ENCODE measurements around the gene CELF4.

The CELF4 gene

DNA sequence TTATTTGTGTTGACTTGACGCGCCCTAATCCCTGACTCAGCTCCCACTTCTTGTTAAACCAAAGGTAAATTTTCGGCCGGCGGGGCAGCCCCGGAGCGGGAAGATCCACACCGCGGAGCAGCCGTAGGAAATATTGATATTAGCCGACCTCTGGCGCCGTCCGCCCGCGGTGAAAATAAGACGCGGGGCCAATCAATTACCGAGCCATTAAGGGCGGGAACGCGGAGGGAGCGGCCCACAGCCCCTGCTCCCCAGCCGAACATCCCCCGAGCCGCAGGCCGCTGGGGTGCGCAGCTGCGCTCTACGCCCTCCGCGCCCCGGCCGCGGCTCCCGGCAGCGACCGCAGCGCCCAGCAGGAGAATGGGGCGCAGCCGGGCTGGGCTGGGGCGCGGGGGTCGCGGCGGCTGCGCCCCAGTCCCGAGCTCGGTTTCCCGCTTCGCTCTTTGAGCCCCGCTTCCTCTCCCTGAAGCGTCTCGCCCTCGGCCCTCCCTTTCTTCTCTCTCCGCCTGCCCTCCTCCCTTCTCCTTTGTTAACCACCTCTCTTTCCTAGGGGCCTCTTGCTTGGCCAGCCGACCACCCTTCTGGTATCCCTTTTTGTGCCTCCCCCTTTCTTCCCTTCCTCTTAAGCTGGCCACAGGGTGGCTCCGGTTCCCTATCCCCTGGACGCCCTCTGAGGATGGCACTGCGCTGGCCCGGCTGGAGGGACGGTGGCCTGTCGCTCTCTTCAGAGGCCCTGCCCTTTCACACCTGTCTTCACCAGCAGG is 40.9 kb downstream of the CELF4 start:
- DNase-seq (ENCODE audit: low spot score) = no peak

GRCh38 chr18:37524139-37524497 is 41.5 kb downstream of the CELF4 start:
- DNase-seq (ENCODE audit: low spot score) = no peak

DNA sequence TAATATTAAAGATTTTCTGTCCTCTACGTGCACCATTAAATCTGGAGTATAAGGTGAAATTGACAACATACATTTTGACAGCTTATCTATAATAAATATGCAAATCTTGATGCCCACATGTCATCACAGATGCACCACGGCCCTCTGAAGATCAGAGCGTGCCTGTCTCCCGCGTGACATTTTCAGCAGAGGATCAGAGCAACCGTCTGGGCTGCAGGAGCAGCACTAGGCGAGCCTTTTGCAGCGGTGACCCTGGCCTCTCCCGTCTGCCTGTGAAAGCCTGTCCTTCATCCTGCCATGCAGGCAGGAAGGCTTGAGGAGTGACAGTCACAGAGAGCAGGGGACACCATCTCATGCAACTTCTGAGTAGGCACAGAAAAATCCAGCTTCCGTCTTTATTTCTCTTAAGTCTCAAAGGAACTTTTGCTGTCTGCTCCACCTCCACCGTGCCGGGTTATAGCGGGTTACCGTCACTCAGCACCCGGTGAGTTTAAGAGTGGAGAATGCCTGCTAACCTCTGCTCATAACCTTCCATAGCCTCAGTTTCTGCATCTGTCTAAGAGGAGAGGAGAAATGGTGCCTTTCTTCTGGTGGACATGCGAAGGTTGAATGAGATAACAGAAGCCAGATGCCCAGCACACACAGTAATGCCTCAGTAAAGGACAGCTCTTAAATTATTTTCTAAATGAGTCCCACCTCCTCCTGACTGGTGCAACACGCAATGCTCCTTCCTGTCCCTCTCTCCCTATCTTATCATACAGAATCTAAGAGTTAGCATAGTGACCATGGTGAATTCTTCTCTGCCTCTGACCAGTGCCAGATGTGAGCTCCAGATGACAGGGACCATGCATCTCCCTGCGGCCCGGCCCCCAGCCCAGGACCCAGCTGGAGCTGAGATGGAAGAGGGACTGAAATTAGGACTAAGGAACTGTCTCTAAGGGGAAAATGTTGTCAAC is 43.8 kb downstream of the CELF4 start:
- DNase-seq (ENCODE audit: low spot score) = no peak

GRCh38 chr18:37520508-37520907 is 45.1 kb downstream of the CELF4 start:
- DNase-seq (ENCODE audit: low spot score) = no peak

DNA sequence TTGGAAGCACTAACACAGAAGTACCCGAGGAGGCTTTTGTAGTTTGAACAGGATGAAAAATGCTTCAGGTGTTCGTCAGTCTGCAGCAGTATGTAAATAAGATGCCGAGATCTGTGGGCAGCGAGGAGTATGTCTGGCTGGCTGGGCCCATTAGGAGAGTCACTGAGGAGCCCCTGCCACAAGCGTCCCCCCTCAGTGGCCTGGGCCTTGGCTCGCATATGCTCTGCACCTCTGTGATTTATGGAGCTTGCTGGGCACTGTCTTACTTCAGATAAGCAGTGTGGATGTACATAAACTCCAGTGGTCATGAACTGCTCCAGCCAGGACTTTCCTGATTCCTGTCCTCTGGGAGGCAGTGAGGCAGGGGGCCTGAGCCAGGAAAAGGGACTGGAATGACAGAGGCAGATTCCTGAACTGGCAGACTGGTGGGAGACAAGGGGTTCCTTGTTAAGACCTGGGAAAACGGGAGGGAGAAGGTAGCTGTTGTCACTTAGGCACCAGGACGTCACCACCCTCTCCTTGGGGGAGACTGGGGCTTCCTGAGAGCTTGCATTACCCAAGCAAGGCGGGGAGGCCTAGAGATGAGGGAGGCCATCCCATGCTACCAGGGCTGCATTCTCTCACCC is 46.0 kb downstream of the CELF4 start:
- DNase-seq (ENCODE audit: low spot score) = no peak

DNA sequence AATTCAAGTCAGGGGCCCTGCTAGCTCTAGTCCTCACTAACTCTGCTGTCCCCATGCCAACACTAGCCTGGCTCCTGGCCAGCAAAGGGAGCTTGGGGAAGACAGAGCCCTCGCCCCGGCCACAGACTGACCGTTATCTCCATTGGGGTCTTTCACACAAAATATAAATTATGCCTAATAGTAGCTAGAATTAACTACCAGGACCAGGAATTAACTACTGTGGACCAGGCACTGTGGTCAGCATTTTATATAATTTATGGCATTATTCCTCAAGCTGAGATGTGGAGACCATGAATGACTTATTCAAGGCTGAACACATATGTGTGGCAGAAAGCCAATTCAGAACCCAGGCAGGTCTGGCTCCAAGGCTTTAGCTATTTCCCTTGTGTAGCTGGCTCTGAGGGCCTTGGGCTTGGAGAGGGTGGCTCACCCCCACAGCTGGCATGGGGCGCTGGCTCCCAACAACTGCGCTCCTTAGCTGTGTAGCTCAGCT is 49.2 kb downstream of the CELF4 start:
- DNase-seq (ENCODE audit: low spot score) = no peak

- DNase-seq (ENCODE audit: low spot score) = no peak
Observed at GRCh38 chr18:37514953-37515352, 50.6 kb downstream of the CELF4 start.

GRCh38 chr18:37512400-37512799 is 53.2 kb downstream of the CELF4 start:
- DNase-seq (ENCODE audit: low spot score) = no peak

- DNase-seq (ENCODE audit: low spot score) = no peak
Observed at GRCh38 chr18:37511721-37512298, 53.8 kb downstream of the CELF4 start.

- DNase-seq (ENCODE audit: low spot score) = no peak
Observed at GRCh38 chr18:37509600-37509999, 56.0 kb downstream of the CELF4 start.

GRCh38 chr18:37508207-37508606 is 57.4 kb downstream of the CELF4 start:
- no peak for DNase-seq (ENCODE audit: low spot score)

- DNase-seq (ENCODE audit: low spot score) = no peak
Observed at GRCh38 chr18:37507239-37507638, 58.4 kb downstream of the CELF4 start.

- no peak for DNase-seq (ENCODE audit: low spot score)
Observed at GRCh38 chr18:37506001-37506400, 59.6 kb downstream of the CELF4 start.

- DNase-seq (ENCODE audit: low spot score) = no peak
Observed at GRCh38 chr18:37505321-37505720, 60.3 kb downstream of the CELF4 start.

GRCh38 chr18:37502601-37503000 is 63.0 kb downstream of the CELF4 start:
- no peak for DNase-seq (ENCODE audit: low spot score)

- no peak for DNase-seq (ENCODE audit: low spot score)
Observed at GRCh38 chr18:37502036-37502435, 63.6 kb downstream of the CELF4 start.

GRCh38 chr18:37501136-37501535 is 64.5 kb downstream of the CELF4 start:
- DNase-seq (ENCODE audit: low spot score) = no peak

- no peak for DNase-seq (ENCODE audit: low spot score)
Observed at GRCh38 chr18:37499913-37500312, 65.7 kb downstream of the CELF4 start.

GRCh38 chr18:37499044-37499443 is 66.6 kb downstream of the CELF4 start:
- no peak for DNase-seq (ENCODE audit: low spot score)

DNA sequence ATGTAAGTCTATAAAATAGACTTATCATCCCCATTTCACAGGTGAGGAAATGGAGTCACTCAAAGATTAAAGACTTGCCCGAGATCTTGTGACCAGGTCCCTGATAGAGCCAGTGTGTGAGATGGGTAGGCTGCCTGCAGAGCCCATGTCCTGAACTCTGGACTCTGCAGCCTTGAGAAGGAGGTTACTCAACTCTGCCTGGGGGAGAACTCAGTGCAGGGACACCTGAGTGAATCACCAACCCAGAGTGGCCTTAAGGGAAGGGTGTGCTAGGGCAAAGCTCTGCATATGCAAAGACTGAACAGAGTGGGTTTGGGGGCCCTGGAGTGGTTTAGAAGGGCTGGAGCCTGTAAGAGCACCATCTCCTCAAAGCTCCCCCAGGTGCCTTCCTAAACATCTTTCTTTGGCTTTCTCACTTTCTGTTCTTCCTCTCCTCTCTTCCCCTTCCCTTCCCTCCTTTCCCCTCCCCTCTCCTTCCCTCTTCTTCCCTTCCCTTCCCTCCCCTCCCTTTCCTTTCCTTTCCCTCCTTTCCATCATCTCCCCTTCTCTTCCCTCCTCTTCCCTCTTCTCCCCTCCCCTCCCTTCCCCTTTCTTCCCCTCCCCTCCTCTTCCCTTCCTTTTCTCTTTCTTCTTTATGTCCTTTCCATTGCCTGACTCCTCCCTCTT is 67.6 kb downstream of the CELF4 start:
- no peak for DNase-seq (ENCODE audit: low spot score)

- DNase-seq (ENCODE audit: low spot score) = no peak
Observed at GRCh38 chr18:37496568-37496967, 69.0 kb downstream of the CELF4 start.

DNA sequence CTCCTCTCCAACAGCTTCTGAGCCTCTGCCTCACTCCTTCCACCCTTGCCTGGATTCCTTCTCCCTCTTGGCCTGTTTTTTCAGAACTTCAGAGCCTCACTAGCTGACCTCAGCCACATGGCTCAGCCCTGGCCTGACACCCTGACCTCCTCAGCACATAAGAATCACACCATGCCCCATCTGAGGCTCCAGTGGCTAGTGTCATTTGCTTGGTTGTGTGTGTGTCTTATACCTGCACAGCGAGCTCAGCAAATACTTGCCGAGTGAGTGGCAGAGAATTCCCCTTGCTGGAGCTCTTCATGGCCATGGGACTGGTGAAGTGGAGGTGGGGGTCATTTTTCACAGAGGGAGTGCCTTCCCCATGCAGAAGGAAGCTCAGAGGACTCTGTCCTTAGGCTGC is 70.2 kb downstream of the CELF4 start:
- DNase-seq (ENCODE audit: low spot score) = no peak

Data from CD4-positive, alpha-beta T cell treated with Interleukin-2 at 100 ng/mL for 4 hours (primary cell).